HG03558 (cell line): Measurements from ENCODE around the gene TPSAB1.
"Not testable (repeated sequence)": the region's sequence is repeated elsewhere in the genome, so short reads cannot be mapped to it uniquely, and the experiment has no call there.

Source experiments
- ATAC-seq: cut with Tn5 transposase; IDR thresholded peaks from one replicate; pipeline ENCODE4 v1.9.1; 2021; ENCODE audit warnings: moderate number of reproducible peaks; ENCODE audit not compliant: unreplicated experiment; ENCODE audit errors: extremely low read depth

TPSAB1 gene

DNA sequence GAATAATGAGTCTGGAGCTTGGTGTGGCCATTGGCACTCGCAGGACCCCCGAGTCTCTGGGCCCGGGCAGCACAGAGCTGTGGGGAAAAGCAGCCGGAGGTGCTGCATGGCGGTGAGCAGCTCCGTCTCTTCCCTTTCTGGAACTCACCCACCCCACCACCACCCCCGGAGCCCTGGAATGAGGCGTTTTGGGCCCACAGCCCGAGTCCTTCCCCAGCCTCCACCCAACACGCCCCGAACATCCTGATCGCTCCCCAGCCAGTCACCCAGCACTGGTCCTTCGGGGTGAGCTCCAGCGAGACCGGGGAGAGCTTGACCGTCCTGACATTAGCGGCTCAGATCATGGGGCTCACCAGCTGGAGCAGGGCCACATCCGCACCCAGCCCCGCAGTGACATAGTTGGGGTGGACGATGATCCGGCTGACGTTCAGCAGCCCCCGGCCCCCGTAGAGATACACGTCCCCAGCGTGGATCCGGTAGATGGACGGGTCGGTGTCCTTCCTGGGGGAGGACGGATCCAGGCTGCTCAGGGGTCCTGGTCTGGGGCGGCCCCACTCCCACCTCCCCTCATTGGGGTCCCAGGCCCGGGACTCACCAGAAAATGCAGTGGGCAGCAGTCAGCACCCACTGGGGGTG, 21.8 kb downstream of the TPSAB1 start:
- no peak for ATAC-seq

DNA sequence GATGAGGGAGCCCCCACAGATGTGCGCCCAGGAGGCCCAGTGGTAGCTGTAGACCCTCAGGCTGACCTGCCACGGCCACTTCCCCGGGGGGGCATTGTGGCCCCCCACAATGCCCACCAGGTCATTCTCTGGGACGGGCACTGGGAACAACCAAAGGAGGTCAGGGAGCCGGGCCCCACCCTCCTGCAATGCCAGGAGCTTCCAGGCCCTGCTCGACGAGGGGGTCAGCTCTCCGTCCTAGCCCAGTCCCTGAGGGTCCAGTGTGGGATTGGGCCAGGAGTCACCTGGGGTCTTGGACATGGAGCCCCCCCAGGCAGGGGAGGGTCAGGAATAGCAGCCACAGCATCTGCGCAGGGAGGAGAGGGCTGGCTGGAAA, 22.3 kb downstream of the TPSAB1 start:
- ATAC-seq = no peak

- no peak for ATAC-seq
These were observed 23.3 kb downstream of the TPSAB1 start for GRCh38 chr16:1263591-1264344.

DNA sequence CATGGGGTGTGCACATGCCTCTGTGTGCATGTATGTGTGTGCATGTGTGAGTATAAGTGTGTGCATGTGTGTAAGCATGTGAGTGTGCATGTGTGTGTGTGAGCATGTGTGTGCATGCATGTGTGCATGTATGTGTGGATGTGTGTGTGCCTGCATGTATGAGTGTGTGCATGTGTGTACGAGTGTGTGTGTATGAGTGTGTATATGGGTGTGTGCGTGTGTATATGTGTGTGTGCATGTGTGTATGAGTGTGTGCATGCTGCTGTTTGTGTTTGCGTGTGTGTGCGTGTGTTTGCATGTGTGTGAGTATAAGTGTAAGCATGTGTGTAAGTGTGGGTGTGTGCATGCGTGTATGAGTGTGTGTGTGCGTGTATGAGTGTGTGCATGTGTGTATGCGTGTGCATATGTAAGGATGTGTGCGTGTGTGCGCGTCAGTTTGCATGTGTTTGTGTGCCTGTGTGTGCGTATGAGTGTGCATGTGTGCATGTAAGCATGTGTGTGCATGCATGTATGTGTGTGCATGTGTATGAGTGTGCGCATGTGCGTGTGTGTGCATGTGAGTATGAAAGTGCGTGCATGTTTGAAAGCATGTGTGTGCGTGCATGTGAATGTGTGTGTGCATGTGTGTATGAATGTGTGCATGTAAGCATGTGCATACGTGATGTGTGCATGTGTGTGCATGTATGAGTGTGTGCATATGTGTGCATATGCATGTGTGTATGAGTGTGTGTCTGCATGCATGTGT, 24.0 kb downstream of the TPSAB1 start:
- ATAC-seq = no peak

- ATAC-seq = no peak
These were observed 24.7 kb downstream of the TPSAB1 start for GRCh38 chr16:1265090-1265630.

DNA sequence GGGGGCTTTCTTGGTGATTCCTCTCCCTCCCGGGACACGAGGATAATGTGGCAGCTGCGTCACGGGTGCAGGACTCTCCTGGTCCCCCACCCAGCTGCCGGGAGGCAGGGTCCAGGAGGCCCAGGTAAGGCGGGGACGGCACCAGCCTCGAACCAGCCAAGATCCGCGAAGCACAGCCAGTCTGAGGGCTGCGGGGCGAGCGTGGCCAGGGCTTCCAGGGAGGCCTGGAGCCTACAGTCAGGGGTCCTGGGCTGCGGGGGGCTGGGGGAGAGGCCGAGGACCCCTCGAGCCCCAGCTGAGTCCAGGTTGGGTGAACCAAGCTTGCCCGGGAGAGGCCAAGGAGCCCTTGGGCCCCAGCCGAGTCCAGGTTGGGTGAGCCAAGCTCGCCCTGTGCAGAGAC, 25.3 kb downstream of the TPSAB1 start:
- no peak for ATAC-seq

DNA sequence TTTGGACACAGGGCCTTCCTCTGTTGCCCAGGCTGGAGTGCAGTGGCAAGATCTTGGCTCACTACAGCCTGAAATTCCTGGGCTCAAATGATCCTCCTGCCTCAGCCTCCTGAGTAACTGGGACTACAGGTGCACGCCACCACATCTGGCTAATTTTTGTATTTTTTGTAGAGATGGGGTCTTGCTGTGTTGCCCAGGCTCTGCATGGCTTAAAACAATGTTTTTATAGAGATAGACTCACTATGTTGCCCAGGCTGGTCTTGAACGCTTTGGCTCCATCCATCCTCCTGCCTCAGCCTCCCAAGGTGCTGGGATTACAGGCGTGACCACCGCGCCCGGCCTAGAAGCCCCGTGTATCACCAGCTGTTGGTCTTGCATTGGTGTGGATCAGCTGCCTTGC, 28.9 kb downstream of the TPSAB1 start:
- ATAC-seq = not testable (repeated sequence)

GRCh38 chr16:1271380-1271723, 30.8 kb downstream of the TPSAB1 start:
- no peak for ATAC-seq

- not testable (repeated sequence) for ATAC-seq
These were observed 31.4 kb downstream of the TPSAB1 start for GRCh38 chr16:1271724-1272413.

DNA sequence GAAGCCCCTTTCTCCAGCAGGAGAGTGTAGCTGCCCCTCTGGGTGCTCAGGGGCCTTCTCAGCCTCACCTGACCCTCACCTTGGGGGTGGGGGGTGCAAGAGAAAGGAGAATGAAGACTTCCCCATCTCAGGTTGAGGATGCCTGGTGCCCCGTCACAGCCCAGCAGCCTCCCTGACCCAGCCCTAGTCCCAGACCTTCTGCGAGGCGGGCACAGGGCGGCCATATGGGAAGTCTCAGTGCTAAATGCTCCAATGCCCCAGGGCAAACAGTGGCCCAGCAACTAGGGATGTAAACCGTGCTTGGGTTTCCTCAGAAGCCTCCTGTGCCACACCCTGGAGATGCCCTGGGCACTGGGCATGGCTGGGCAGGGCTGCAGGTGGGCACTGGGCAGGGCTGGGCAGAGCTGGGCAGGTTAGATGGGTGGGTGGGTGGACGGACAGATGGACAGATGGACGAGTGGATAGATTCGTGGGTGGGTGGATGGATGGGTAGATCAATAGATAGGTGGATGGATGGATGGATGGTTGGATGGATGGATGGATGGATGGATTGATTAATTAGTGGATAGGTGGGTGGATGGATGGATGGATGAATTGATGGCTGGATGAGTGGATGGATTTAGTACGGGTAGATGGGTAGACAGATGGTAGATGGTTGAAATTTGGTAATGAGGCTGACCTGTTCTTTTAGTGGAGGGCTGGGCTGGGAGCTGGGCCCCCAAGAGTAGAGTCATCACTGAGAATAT, 32.1 kb downstream of the TPSAB1 start:
- no peak for ATAC-seq

GRCh38 chr16:1273816-1274215, 33.3 kb downstream of the TPSAB1 start:
- no peak for ATAC-seq

- ATAC-seq = no peak
These were observed 34.3 kb downstream of the TPSAB1 start for GRCh38 chr16:1274767-1275166.

DNA sequence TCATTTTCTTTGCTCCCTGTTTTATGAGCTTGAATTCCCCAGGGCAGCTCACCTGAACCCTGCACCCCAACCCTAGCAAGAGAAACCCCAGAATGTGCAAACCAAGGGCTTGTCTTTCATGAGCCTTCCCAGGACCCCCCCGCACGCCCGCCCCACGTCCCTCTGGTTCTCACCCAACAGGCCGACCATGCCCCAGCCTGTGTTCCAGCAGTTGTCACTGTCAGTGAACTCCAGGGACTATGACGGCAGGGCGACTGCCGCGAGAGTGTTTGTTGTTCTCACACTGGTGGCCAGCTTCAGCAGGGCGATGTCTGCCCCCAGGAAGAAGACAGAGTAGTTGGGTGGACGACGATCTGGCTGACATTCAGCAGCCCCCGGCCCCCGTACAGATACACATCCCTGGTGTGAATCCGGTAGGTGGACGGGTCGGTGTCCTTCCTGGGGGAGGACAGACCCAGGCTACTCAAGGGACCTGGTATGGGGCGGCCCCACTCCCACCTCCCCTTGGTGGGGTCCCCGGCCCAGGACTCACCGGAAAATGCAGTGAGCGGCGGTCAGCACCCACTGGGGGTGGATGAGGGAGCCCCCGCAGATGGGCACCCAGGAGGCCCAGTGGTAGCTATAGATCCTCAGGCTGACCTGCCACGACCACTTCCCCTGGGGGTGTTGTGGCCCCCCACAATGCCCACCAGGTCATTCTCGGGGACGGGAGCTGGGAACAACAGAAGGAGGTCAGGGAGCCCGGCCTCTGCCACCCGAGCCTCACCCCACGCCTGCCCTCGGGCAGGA, 35.5 kb downstream of the TPSAB1 start:
- no peak for ATAC-seq

DNA sequence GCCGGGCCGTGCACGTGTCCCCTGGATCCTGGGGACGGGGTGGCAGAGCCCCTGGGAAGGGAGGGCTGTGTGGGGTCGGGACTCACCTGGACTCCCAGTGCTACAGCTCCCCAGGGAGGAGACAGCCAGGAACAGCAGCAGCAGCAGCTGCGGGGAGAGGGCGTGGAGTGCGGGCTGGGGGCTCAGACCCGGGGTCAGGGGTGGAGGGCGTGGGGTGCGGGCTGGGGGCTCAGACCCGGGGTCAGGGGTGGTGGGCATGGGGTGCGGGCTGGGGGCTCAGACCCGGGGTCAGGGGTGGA, 36.0 kb downstream of the TPSAB1 start:
- ATAC-seq = no peak

DNA sequence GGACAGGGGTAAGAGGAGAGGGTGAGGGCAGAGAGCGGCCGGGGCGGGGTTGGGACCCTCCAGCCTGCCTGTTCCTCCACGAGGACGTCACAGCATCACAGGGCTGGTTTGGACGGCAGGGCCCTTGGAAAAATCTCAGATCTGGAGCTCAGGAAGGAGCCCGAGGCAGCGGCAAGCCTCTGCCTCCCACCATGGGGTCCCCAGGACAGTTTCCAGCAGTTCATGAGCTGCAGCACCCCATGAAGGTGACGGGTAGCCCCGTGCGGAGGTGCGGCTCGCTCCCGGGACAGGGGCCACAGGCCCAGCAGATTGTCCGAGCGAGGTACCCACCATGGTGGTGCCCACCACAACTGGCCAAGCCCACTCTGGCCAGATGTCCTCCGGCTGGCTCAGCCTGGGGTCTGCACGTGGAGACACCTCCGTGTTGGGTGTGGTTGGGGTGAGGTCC, 36.7 kb downstream of the TPSAB1 start:
- no peak for ATAC-seq

GRCh38 chr16:1277617-1278282, 37.2 kb downstream of the TPSAB1 start:
- no peak for ATAC-seq

DNA sequence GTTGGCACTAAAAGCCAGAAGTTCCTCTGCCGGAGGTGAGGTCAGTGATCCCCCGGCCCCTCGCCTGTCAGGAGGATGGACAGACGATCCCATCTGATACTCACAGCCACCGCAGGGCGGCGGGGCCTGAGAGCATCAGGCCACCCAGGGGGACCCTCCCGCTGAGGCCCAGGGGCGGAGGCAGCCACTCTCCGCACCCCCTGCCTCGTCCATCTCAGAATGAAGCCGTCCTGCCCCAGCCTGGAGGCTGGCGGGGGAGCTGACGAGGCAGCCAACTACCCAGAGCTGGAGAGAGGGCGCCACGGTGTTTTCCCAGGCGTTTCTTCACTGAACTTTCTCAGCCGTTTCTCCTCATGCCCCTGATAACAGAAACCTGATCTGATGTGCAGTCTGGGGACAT, 38.0 kb downstream of the TPSAB1 start:
- ATAC-seq = no peak

DNA sequence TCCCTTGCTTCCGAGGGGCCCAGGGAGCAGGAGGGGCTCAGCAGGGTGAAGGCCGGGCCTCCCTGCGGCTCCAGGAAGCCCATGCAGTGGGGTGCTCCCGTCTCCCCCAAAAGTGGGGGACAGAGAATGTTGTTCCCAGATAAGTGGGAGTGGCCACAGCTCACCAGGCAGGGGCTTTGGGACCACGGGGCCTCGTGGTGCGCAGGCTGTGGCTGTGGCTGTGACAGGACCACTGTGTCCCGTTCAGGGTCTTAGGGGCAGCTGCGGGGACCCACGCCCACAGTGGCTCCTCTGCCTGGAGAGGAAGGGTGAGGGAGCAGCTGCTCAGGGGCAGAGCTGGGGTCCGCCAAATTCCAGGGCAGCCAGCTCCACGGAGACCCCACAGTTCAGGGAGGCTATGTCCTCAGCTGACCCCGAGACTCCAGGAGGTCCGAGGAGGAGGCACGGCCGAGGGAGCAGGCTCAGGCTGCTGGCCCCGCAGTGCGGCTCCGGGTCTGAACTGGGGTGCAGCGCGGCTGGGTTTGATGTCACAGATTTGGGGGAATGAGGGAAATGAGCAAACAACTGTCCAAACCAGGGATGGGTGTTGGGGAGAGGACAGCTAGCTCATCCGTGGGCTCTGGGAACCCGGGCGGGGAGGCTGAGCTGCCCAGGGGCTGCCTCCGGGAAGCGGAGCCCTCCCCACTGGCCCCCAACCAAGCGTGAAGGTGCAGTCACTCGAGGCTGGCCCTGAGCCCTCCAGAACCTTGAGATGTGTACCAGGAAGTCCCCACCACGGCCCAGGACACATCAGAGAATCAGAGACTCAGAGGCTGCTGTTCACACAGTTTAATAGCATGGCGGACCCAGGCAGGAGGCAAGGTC, 38.8 kb downstream of the TPSAB1 start:
- no peak for ATAC-seq
